H9 (cell line): ENCODE measurements around the gene TAF12. TPM values are rescaled to one million over a fixed set of nuclear protein-coding genes. Genes with fewer than 3 reads are reported as not detected.

Experiments used
- DNase-seq: peaks from one replicate; pipeline ENCODE4 v3.0.0-alpha.2; 2017
- H2AFZ ChIP-seq: one replicate; pipeline ENCODE4 v1.6.1; 2013; ENCODE audit warnings: mild to moderate bottlenecking, low read length, control low read depth, moderate library complexity
- H2AK5ac ChIP-seq: 2 replicates; pipeline ENCODE4 v1.6.1; 2013; ENCODE audit warnings: low read length, control low read depth, mixed read lengths; ENCODE audit not compliant: insufficient read length
- H2BK120ac ChIP-seq: one replicate; pipeline ENCODE4 v1.6.1; 2013; ENCODE audit warnings: low read depth, mild to moderate bottlenecking, low read length, control low read depth, inconsistent platforms; ENCODE audit not compliant: poor library complexity, severe bottlenecking
- H2BK12ac ChIP-seq: 2 replicates; pipeline ENCODE4 v1.6.1; 2013; ENCODE audit warnings: low read length, control low read depth, mixed read lengths, low read depth; ENCODE audit not compliant: insufficient read length
- H2BK15ac ChIP-seq: 2 replicates; pipeline ENCODE4 v1.6.1; 2013; ENCODE audit warnings: low read depth, low read length, control low read depth
- H2BK20ac ChIP-seq: one replicate; pipeline ENCODE4 v1.6.1; 2013; ENCODE audit warnings: low read depth, mild to moderate bottlenecking, low read length, control low read depth, inconsistent platforms; ENCODE audit not compliant: poor library complexity, severe bottlenecking
- H2BK5ac ChIP-seq: 2 replicates; pipeline ENCODE4 v1.6.1; 2013; ENCODE audit warnings: low read length, control low read depth, mixed read lengths; ENCODE audit not compliant: insufficient read length
- H3K14ac ChIP-seq: 2 replicates; pipeline ENCODE4 v1.6.1; 2013; ENCODE audit warnings: low read length, control low read depth; ENCODE audit not compliant: insufficient read depth
- H3K18ac ChIP-seq: 2 replicates; pipeline ENCODE4 v1.6.1; 2013; ENCODE audit warnings: low read depth, mild to moderate bottlenecking, mixed read lengths, low read length, control low read depth; ENCODE audit not compliant: insufficient read length
- H3K23ac ChIP-seq: 2 replicates; pipeline ENCODE4 v1.6.1; 2013; ENCODE audit warnings: low read length, control low read depth, mixed read lengths, low read depth; ENCODE audit not compliant: insufficient read length
- H3K23me2 ChIP-seq: 2 replicates; pipeline ENCODE4 v1.6.1; 2013; ENCODE audit warnings: low read depth, mild to moderate bottlenecking, mixed read lengths, low read length, control low read depth; ENCODE audit not compliant: insufficient read length, poor library complexity, severe bottlenecking
- H3K27ac ChIP-seq: 2 replicates; pipeline ENCODE4 v1.5.1; 2013; ENCODE audit warnings: low read length, control low read depth, mixed read lengths, low read depth; ENCODE audit not compliant: insufficient read length
- H3K27me3 ChIP-seq: 2 replicates; pipeline ENCODE4 v1.6.1; 2013; ENCODE audit warnings: low read length, control low read depth, inconsistent platforms; ENCODE audit not compliant: insufficient read depth
- H3K4ac ChIP-seq: 2 replicates; pipeline ENCODE4 v1.6.1; 2013; ENCODE audit warnings: low read depth, mild to moderate bottlenecking, control low read depth, inconsistent platforms, low read length, moderate library complexity
- H3K4me1 ChIP-seq: 2 replicates; pipeline ENCODE4 v1.6.1; 2013; ENCODE audit warnings: low read length, control low read depth, inconsistent platforms; ENCODE audit not compliant: insufficient read depth
- H3K4me2 ChIP-seq: 2 replicates; pipeline ENCODE4 v1.6.1; 2013; ENCODE audit warnings: low read length, control low read depth, mixed read lengths; ENCODE audit not compliant: insufficient read length, insufficient read depth
- H3K56ac ChIP-seq: 2 replicates; pipeline ENCODE4 v1.6.1; 2013; ENCODE audit warnings: low read depth, mild to moderate bottlenecking, mixed read lengths, low read length, control low read depth; ENCODE audit not compliant: insufficient read length
- H3K79me1 ChIP-seq: 2 replicates; pipeline ENCODE4 v1.6.1; 2013; ENCODE audit warnings: low read depth, mild to moderate bottlenecking, moderate library complexity, low read length, control low read depth, inconsistent platforms; ENCODE audit not compliant: insufficient read depth, poor library complexity, severe bottlenecking
- H3K79me2 ChIP-seq: 2 replicates; pipeline ENCODE4 v1.6.1; 2013; ENCODE audit warnings: low read length, control low read depth, inconsistent platforms; ENCODE audit not compliant: insufficient read depth
- H3K9ac ChIP-seq: 2 replicates; pipeline ENCODE4 v1.6.1; 2013; ENCODE audit warnings: low read length, control low read depth, mixed read lengths; ENCODE audit not compliant: insufficient read length; ENCODE audit errors: extremely low read depth
- H3K9me3 ChIP-seq: one replicate; pipeline ENCODE4 v1.6.1; 2013; ENCODE audit warnings: low read depth, low read length, inconsistent platforms; ENCODE audit not compliant: control insufficient read depth
- H3T11ph ChIP-seq: one replicate; pipeline ENCODE4 v1.6.1; 2013; ENCODE audit warnings: mild to moderate bottlenecking, low read length, control low read depth, inconsistent platforms
- H4K20me1 ChIP-seq: one replicate; pipeline ENCODE4 v1.6.1; 2013; ENCODE audit not compliant: control insufficient read depth, insufficient read length, insufficient read depth
- H4K5ac ChIP-seq: 2 replicates; pipeline ENCODE4 v1.6.1; 2013; ENCODE audit warnings: low read depth, mild to moderate bottlenecking, mixed read lengths, low read length, control low read depth; ENCODE audit not compliant: insufficient read length
- H4K8ac ChIP-seq: replicated peaks from 2 replicates; pipeline ENCODE4 v1.6.1; 2013; ENCODE audit warnings: low read length, control low read depth, mixed read lengths, low read depth; ENCODE audit not compliant: insufficient read length
- H4K91ac ChIP-seq: 2 replicates; pipeline ENCODE4 v1.6.1; 2013; ENCODE audit warnings: low read depth, mild to moderate bottlenecking, moderate library complexity, mixed read lengths, low read length, control low read depth; ENCODE audit not compliant: insufficient read length
- H3K27ac Mint-ChIP-seq, 3 experiments: 2 replicates in 2 of 3; 3 replicates in 1 of 3; pipeline ENCODE4 v1.8.0; 2020 to 2021; ENCODE audit warnings: mixed read lengths in 3 of 3, mild to moderate bottlenecking in 1 of 3, moderate library complexity in 1 of 3
- H3K27me3 Mint-ChIP-seq: 2 replicates; pipeline ENCODE4 v1.8.0; 2021; ENCODE audit warnings: low read depth, mild to moderate bottlenecking, moderate library complexity, mixed read lengths
- H3K36me3 Mint-ChIP-seq, 3 experiments: 2 replicates in 2 of 3; 3 replicates in 1 of 3; pipeline ENCODE4 v1.8.0; 2020 to 2021; ENCODE audit warnings: low read depth in 3 of 3, mixed read lengths in 3 of 3; ENCODE audit not compliant: insufficient read depth in 1 of 3
- H3K4me1 Mint-ChIP-seq, 2 experiments: 2 replicates each; pipeline ENCODE4 v1.8.0; 2020; ENCODE audit warnings: mixed read lengths in 2 of 2
- H3K4me3 Mint-ChIP-seq, 2 experiments: 2 replicates in 1 of 2; 3 replicates in 1 of 2; pipeline ENCODE4 v1.8.0; 2020 to 2021; ENCODE audit warnings: mild to moderate bottlenecking in 2 of 2, mixed read lengths in 2 of 2, moderate library complexity in 1 of 2
- H3K9me3 Mint-ChIP-seq, 2 experiments: 2 replicates in 1 of 2; 3 replicates in 1 of 2; pipeline ENCODE4 v1.8.0; 2020; ENCODE audit warnings: mild to moderate bottlenecking in 2 of 2, mixed read lengths in 2 of 2, moderate library complexity in 1 of 2
- CTCF ChIP-seq: fragments of 200-600 bp; sonication (generic); conservative IDR thresholded peaks from 3 replicates; pipeline ENCODE4 v1.8.0; 2021; ENCODE audit warnings: antibody characterized with exemption, mild to moderate bottlenecking
- WGBS: extraction: QIAGEN DNeasy Blood & Tissue Kit; methylation state at CpG from one replicate; pipeline ENCODE4 v1.1.7; 2013; ENCODE audit warnings: missing lambda C conversion rate, low lambda C conversion rate, mixed read lengths; ENCODE audit not compliant: insufficient read length; ENCODE audit errors: extremely low coverage; 5-methylcytosine and 5-hydroxymethylcytosine counted together
- total RNA-seq: library from RNA; stranded (reverse); gene quantifications from 2 replicates; pipeline ENCODE4 v1.2.1, GENCODE V29; 2021

TAF12 gene
- total RNA-seq, 1 experiment from 2014 or later = 22.1 TPM

- Histone ChIP-seq H3K27ac (no peak overlapping the region), H4K5ac (no peak overlapping the region), H4K8ac (no peak overlapping the region), H3K79me2 (no peaks in the 10 kb centered on the region), H3K9ac (no peak overlapping the region), H3K4ac (no peak overlapping the region), H3K23ac (no peak overlapping the region), H3K4me1 (no peaks in the 10 kb centered on the region), H4K91ac (no peak overlapping the region), H2AFZ (no peak overlapping the region), H3K56ac (no peak overlapping the region), H3K4me2 (no peak overlapping the region), H3K18ac (no peak overlapping the region), H3K14ac (no peak overlapping the region), H2BK20ac (no peak overlapping the region), H3K9me3 (no peaks in the 10 kb centered on the region), H2BK12ac (no peak overlapping the region), H3K27me3 (no peaks in the 10 kb centered on the region), H2BK5ac (no peak overlapping the region), H2BK15ac (no peak overlapping the region), H3K23me2 (no peaks in the 10 kb centered on the region), H2AK5ac (no peak overlapping the region), H3T11ph (no peak overlapping the region), H3K79me1 (peaks cover 4% of the 10 kb centered on the region), H4K20me1 (no peaks in the 10 kb centered on the region), H2BK120ac (no peak overlapping the region)
- no peak for TF ChIP-seq CTCF
- H3K27me3 Mint-ChIP-seq = no peaks in the 10 kb centered on the region
- WGBS = no CpG with 5 or more reads among the region's 6 CpGs
- H3K4me1 Mint-ChIP-seq = no peaks in the 10 kb centered on the region
- DNase-seq = no peak
- no peak overlapping the region for H3K27ac Mint-ChIP-seq
- H3K4me3 Mint-ChIP-seq = no peak overlapping the region
- no peaks in the 10 kb centered on the region for H3K9me3 Mint-ChIP-seq
- peaks cover 24 to 83% (median 59%) of the 10 kb centered on the region in 3 experiments; a peak in 6 of 7 replicates for H3K36me3 Mint-ChIP-seq
Observed at GRCh38 chr1:28565726-28566125, 77.1 kb downstream of the TAF12 start.
